ENCODE measurements around the gene PSD4.

Gene PSD4

GRCh38 chr2:113203217-113203530 is 29.4 kb downstream of the PSD4 start:
- no peak for TF ChIP-seq CTCF (IDR thresholded peaks at IDR 0.05)
- Mint-ChIP-seq H3K9me3 (no peaks in the 10 kb centered on the region), H3K27ac (no peak overlapping the region), H3K4me1 (peaks cover 49% of the 10 kb centered on the region), H3K36me3 (ENCODE audit: low read depth) (peaks cover 3% of the 10 kb centered on the region), H3K27me3 (ENCODE audit: low read depth, poor library complexity) (peaks cover 30% of the 10 kb centered on the region), H3K4me3 (no peak overlapping the region)
- no peak for DNase-seq

- no peaks in the 10 kb centered on the region for H3K9me3 Mint-ChIP-seq
- peak; percentile 80 for DNase-seq
- no peak overlapping the region for H3K4me3 Mint-ChIP-seq
- peak; percentile 83 for TF ChIP-seq CTCF (IDR thresholded peaks at IDR 0.05)
- no peak overlapping the region for H3K27ac Mint-ChIP-seq
- peaks cover 25% of the 10 kb centered on the region for H3K27me3 Mint-ChIP-seq (ENCODE audit: low read depth, poor library complexity)
- peaks cover 5% of the 10 kb centered on the region for H3K36me3 Mint-ChIP-seq (ENCODE audit: low read depth)
- H3K4me1 Mint-ChIP-seq = peaks cover 58% of the 10 kb centered on the region
These were observed 30.2 kb downstream of the PSD4 start for GRCh38 chr2:113203901-113204519.

GRCh38 chr2:113206251-113206650 is 32.5 kb downstream of the PSD4 start:
- no peak for TF ChIP-seq CTCF (IDR thresholded peaks at IDR 0.05)
- H3K4me3 Mint-ChIP-seq = no peak overlapping the region
- H3K27ac Mint-ChIP-seq = no peak overlapping the region
- peaks cover 22% of the 10 kb centered on the region for H3K27me3 Mint-ChIP-seq (ENCODE audit: low read depth, poor library complexity)
- H3K4me1 Mint-ChIP-seq = peaks cover 71% of the 10 kb centered on the region
- H3K36me3 Mint-ChIP-seq (ENCODE audit: low read depth) = peaks cover 5% of the 10 kb centered on the region
- DNase-seq = no peak
- H3K9me3 Mint-ChIP-seq = no peaks in the 10 kb centered on the region

GRCh38 chr2:113207021-113207420 is 33.2 kb downstream of the PSD4 start:
- no peak for TF ChIP-seq CTCF (IDR thresholded peaks at IDR 0.05)
- no peak for DNase-seq
- Mint-ChIP-seq H3K27me3 (ENCODE audit: low read depth, poor library complexity) (peaks cover 28% of the 10 kb centered on the region), H3K4me1 (peaks cover 71% of the 10 kb centered on the region), H3K27ac (no peak overlapping the region), H3K4me3 (no peak overlapping the region), H3K9me3 (no peaks in the 10 kb centered on the region), H3K36me3 (ENCODE audit: low read depth) (peaks cover 5% of the 10 kb centered on the region)

GRCh38 chr2:113208396-113208795 is 34.6 kb downstream of the PSD4 start:
- TF ChIP-seq CTCF (IDR thresholded peaks at IDR 0.05) = no peak
- Mint-ChIP-seq H3K27ac (no peak overlapping the region), H3K9me3 (no peaks in the 10 kb centered on the region), H3K4me3 (no peak overlapping the region), H3K4me1 (peaks cover 72% of the 10 kb centered on the region), H3K36me3 (ENCODE audit: low read depth) (peaks cover 5% of the 10 kb centered on the region), H3K27me3 (ENCODE audit: low read depth, poor library complexity) (peaks cover 29% of the 10 kb centered on the region)
- DNase-seq = no peak

GRCh38 chr2:113209011-113209645 is 35.4 kb downstream of the PSD4 start:
- peaks cover 74% of the 10 kb centered on the region for H3K4me1 Mint-ChIP-seq
- no peak for DNase-seq
- no peak overlapping the region for H3K27ac Mint-ChIP-seq
- no peak for TF ChIP-seq CTCF (IDR thresholded peaks at IDR 0.05)
- no peaks in the 10 kb centered on the region for H3K9me3 Mint-ChIP-seq
- no peak overlapping the region for H3K4me3 Mint-ChIP-seq
- H3K27me3 Mint-ChIP-seq (ENCODE audit: low read depth, poor library complexity) = peaks cover 33% of the 10 kb centered on the region
- H3K36me3 Mint-ChIP-seq (ENCODE audit: low read depth) = peaks cover 5% of the 10 kb centered on the region
